OCI-LY1 (cell line): ENCODE data around the gene CDH4.

ENCODE experiments used
- CTCF ChIP-seq: fragments of 200-600 bp; sonication (generic), shearing (Covaris generic); IDR thresholded peaks from 2 replicates; pipeline ENCODE4 v1.5.1; 2017; ENCODE audit warnings: mild to moderate bottlenecking, antibody characterized with exemption, low read length, moderate library complexity, mixed read lengths
- EZH2 ChIP-seq: fragments of 200-600 bp; sonication (generic), shearing (Covaris generic); IDR thresholded peaks from 2 replicates; pipeline ENCODE4 v1.8.0; 2017; ENCODE audit warnings: borderline replicate concordance, mixed run types, mild to moderate bottlenecking, antibody characterized with exemption, low read length, moderate library complexity, mixed read lengths

- no peak for TF ChIP-seq CTCF
- TF ChIP-seq EZH2: no peak
These were observed 49.9 kb downstream of the CDH4 start for GRCh38 chr20:61301711-61302525.
